Measurements from ENCODE around the gene BRD7. TPM values are rescaled to one million over a fixed set of nuclear protein-coding genes. Genes with fewer than 3 reads are reported as not detected.
A peak's percentile ranks its signal among the peaks of the same experiment; 100 is the strongest.

The BRD7 gene
- total RNA-seq, 1 experiment from 2014 or later, result 40.0 TPM

DNA sequence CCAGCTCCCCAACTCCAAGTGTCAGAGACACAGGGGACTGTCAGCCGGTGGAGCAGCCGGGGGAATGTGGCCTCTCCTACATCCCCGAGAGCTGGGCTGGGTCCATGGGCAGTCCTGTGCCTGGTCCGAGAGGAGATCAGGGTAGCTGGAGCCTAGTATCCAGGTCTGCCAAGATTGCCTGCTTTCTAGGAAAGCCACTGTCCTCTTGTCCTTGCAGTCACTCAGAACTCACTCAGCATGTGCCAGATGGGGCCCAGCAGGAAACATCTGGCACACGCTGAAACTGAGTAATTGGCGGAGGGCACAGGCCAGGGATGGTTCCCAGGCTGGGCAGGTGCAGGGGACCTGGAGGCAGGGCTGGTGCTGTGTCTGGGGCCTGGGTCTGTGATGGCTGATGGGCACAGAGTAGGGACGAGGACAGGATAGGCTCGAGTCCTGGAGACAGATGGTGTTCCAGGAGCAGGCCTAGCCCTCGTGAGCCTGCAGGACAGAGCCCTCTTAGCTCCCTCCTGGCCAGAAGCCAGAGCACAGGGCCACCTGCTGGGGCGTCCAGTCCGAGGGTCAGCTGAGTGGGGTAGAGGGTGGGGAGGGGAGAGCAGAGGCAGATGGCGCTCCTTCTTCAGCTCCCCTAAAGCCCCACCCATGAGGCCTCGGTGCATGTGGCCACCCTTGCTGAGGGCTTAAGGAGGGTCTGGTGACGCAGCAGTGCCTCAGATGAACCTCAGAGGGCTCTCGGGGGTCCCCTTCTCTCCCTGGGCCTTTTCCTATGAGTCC is 71.3 kb downstream of the BRD7 start:
- no peak for DNase-seq
- H3K4me1 ChIP-seq (ENCODE audit: insufficient read depth, low read length), result no peaks in the 10 kb centered on the region
- ATAC-seq, result no peak
- H3F3A ChIP-seq (ENCODE audit: low read length, unreplicated experiment), result no peaks in the 10 kb centered on the region
- intact Hi-C loops (cut with micrococcal nuclease), result no loop called here
- no peaks in the 10 kb centered on the region for H3K9me3 ChIP-seq (ENCODE audit: low read length)
- H3K79me2 ChIP-seq (ENCODE audit: low read length), result no peaks in the 10 kb centered on the region
- no peaks in the 10 kb centered on the region for H3K36me3 ChIP-seq (ENCODE audit: low read depth, low read length)
- no peak overlapping the region for H3K4me3 ChIP-seq (ENCODE audit: low read length)
- ChIA-PET CTCF (no interaction called here), POLR2A (ENCODE audit: unreplicated experiment) (no interaction called here)
- no peaks in the 10 kb centered on the region for H3K9me2 ChIP-seq (replicated peaks; ENCODE audit: low read length)
- H3K9ac ChIP-seq (ENCODE audit: low read length), result no peak overlapping the region
- no peak overlapping the region for H2AFZ ChIP-seq (ENCODE audit: low read length)
- H4K20me1 ChIP-seq (ENCODE audit: low read length), result no peaks in the 10 kb centered on the region
- H3K4me2 ChIP-seq (ENCODE audit: low read length), result no peak overlapping the region
- H3K27me3 ChIP-seq (ENCODE audit: low read length), result no peaks in the 10 kb centered on the region
- no TSS peak for BruUV-seq (replicated peaks)
- no peak for TF ChIP-seq EZH2 (IDR thresholded peaks at IDR 0.05; ENCODE audit: low read length, unreplicated experiment)
- H3K27ac ChIP-seq (ENCODE audit: low read length), result no peak overlapping the region

DNA sequence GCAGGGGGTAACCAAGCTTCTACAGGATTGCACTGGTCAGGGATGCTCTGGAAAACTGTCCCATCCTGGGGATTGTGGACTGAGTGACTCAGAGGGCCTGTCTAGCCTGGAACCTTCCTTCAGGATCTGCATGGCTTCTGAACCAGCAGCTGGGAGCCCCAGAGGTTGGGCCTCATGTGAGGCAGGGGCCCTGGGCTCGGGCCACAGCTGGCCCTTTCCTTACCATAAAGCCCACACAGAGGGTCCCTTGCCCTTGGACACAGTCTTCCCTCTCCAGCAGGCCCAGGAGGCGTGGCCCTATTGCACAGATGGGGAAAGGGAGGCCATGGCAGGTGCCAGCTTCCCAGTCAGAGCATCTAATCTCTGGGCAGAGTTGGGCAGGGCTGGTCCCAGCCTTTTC is 72.0 kb downstream of the BRD7 start:
- H3K36me3 ChIP-seq (ENCODE audit: low read depth, low read length), result no peaks in the 10 kb centered on the region
- no peak overlapping the region for H3K4me2 ChIP-seq (ENCODE audit: low read length)
- DNase-seq (peak; percentile 13), ATAC-seq (peak; percentile 46; the same call in 1 of the 2 replicates)
- H3K9ac ChIP-seq (ENCODE audit: low read length), result no peak overlapping the region
- H2AFZ ChIP-seq (ENCODE audit: low read length), result no peak overlapping the region
- H3K27ac ChIP-seq (ENCODE audit: low read length), result no peak overlapping the region
- H4K20me1 ChIP-seq (ENCODE audit: low read length), result no peaks in the 10 kb centered on the region
- no peaks in the 10 kb centered on the region for H3K9me3 ChIP-seq (ENCODE audit: low read length)
- no TSS peak for BruUV-seq (replicated peaks)
- ChIA-PET POLR2A (ENCODE audit: unreplicated experiment) (no interaction called here), CTCF (no interaction called here)
- intact Hi-C loops (cut with micrococcal nuclease), result no loop called here
- no peaks in the 10 kb centered on the region for H3K9me2 ChIP-seq (replicated peaks; ENCODE audit: low read length)
- no peaks in the 10 kb centered on the region for H3K4me1 ChIP-seq (ENCODE audit: insufficient read depth, low read length)
- H3F3A ChIP-seq (ENCODE audit: low read length, unreplicated experiment), result no peaks in the 10 kb centered on the region
- no peak overlapping the region for H3K4me3 ChIP-seq (ENCODE audit: low read length)
- H3K27me3 ChIP-seq (ENCODE audit: low read length), result no peaks in the 10 kb centered on the region
- no peaks in the 10 kb centered on the region for H3K79me2 ChIP-seq (ENCODE audit: low read length)
- TF ChIP-seq, protein P1, sequence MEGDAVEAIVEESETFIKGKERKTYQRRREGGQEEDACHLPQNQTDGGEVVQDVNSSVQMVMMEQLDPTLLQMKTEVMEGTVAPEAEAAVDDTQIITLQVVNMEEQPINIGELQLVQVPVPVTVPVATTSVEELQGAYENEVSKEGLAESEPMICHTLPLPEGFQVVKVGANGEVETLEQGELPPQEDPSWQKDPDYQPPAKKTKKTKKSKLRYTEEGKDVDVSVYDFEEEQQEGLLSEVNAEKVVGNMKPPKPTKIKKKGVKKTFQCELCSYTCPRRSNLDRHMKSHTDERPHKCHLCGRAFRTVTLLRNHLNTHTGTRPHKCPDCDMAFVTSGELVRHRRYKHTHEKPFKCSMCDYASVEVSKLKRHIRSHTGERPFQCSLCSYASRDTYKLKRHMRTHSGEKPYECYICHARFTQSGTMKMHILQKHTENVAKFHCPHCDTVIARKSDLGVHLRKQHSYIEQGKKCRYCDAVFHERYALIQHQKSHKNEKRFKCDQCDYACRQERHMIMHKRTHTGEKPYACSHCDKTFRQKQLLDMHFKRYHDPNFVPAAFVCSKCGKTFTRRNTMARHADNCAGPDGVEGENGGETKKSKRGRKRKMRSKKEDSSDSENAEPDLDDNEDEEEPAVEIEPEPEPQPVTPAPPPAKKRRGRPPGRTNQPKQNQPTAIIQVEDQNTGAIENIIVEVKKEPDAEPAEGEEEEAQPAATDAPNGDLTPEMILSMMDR (conservative IDR thresholded peaks at IDR 0.05; ENCODE audit: low read depth, low read length), result no peak
- TF ChIP-seq EZH2phosphoT487 (IDR thresholded peaks at IDR 0.05; ENCODE audit: borderline replicate concordance, low read length) (no peak), EZH2 (IDR thresholded peaks at IDR 0.05; ENCODE audit: low read length, unreplicated experiment) (no peak)

DNA sequence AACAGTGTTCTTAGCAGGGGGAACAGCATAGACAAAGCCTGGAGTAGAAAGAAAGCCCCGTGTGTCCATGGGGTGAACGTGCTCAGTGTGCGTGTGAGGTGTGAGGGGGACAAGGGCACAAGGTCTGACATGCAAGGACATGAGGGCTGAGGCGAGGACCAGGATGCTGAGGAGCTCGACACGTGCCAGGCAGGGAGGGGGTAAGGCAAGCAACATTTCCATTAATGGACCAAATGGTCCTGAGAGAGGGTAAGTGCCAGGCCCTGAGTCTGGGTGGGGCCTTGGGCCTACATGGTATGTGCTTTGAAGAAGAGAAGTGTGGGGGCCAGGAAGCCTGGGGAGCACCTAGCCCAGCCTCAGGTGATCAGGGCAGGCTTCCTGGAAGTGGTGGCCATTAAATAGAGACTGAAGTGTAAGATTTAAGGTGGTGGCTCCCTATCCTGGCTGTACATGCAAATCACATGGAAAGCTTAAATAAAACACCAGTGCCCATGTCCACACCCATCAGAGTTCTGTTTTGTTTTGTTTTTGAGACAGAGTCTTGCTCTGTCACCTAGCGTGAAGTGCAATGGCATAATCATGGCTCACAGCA is 73.2 kb downstream of the BRD7 start:
- H3K9me3 ChIP-seq (ENCODE audit: low read length), result no peaks in the 10 kb centered on the region
- DNase-seq, result no peak
- intact Hi-C loops (cut with micrococcal nuclease), result no loop called here
- no peak overlapping the region for H2AFZ ChIP-seq (ENCODE audit: low read length)
- H3K9ac ChIP-seq (ENCODE audit: low read length), result no peak overlapping the region
- H3F3A ChIP-seq (ENCODE audit: low read length, unreplicated experiment), result no peaks in the 10 kb centered on the region
- H3K27me3 ChIP-seq (ENCODE audit: low read length), result no peaks in the 10 kb centered on the region
- ATAC-seq, result no peak
- ChIA-PET POLR2A (ENCODE audit: unreplicated experiment) (no interaction called here), CTCF (no interaction called here)
- H3K4me2 ChIP-seq (ENCODE audit: low read length), result no peak overlapping the region
- no peaks in the 10 kb centered on the region for H3K79me2 ChIP-seq (ENCODE audit: low read length)
- TF ChIP-seq, protein P1 (conservative IDR thresholded peaks at IDR 0.05; ENCODE audit: low read depth, low read length), result no peak
- H3K4me1 ChIP-seq (ENCODE audit: insufficient read depth, low read length), result no peaks in the 10 kb centered on the region
- H3K27ac ChIP-seq (ENCODE audit: low read length), result no peak overlapping the region
- H3K9me2 ChIP-seq (replicated peaks; ENCODE audit: low read length), result no peaks in the 10 kb centered on the region
- no peaks in the 10 kb centered on the region for H3K36me3 ChIP-seq (ENCODE audit: low read depth, low read length)
- no peak overlapping the region for H3K4me3 ChIP-seq (ENCODE audit: low read length)
- H4K20me1 ChIP-seq (ENCODE audit: low read length), result no peaks in the 10 kb centered on the region
- BruUV-seq (replicated peaks), result no TSS peak

All from PC-3 (cell line).